Ovary (tissue), 3 donors: ENCODE results near the gene SDR42E2.

Experiments used
- EP300 ChIP-seq: sonication (generic); formaldehyde crosslinking; IDR thresholded peaks from one replicate; pipeline ENCODE4 v1.6.1; 2017; ENCODE audit warnings: antibody characterized with exemption
- POLR2A ChIP-seq: fragments of 450-650 bp; IDR thresholded peaks from one replicate; pipeline ENCODE4 v1.6.1; 2017; ENCODE audit warnings: antibody characterized with exemption, mild to moderate bottlenecking, moderate library complexity
- TF ChIP-seq, protein P1 (sequence below), 3 donors: fragments of 450-650 bp in 2 of 3; fragments of 200-600 bp in 1 of 3; IDR thresholded peaks; one replicate each; pipeline versions ENCODE4 v1.5.1 to v1.8.0; 2016 to 2022; ENCODE audit warnings: antibody characterized with exemption in 3 of 3, mild to moderate bottlenecking in 1 of 3
- donor health status: DM: no; HTN: no; CAD: no.

DNA sequence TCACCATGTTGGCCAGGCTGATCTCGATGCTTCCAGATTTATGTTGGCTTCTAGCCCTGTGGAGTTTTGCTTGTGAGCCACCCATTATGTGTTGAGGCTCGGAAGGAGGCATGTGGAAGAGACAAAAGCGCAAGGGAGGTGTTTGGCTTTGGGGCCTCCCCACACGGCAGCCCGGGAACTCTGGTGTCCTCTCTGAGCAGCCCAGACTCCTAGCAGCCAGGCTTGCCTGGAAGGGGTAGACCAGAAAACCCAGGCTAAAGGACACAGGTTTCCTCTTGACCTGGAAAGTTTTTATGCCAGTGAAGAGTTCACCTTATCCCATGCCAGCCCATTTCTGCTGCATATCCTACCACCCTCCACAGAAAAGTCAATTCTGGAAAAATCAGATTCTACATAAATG lies 21.0 kb downstream of the SDR42E2 start:
- TF ChIP-seq POLR2A (no peak), EP300 (no peak)
- TF ChIP-seq, protein P1, sequence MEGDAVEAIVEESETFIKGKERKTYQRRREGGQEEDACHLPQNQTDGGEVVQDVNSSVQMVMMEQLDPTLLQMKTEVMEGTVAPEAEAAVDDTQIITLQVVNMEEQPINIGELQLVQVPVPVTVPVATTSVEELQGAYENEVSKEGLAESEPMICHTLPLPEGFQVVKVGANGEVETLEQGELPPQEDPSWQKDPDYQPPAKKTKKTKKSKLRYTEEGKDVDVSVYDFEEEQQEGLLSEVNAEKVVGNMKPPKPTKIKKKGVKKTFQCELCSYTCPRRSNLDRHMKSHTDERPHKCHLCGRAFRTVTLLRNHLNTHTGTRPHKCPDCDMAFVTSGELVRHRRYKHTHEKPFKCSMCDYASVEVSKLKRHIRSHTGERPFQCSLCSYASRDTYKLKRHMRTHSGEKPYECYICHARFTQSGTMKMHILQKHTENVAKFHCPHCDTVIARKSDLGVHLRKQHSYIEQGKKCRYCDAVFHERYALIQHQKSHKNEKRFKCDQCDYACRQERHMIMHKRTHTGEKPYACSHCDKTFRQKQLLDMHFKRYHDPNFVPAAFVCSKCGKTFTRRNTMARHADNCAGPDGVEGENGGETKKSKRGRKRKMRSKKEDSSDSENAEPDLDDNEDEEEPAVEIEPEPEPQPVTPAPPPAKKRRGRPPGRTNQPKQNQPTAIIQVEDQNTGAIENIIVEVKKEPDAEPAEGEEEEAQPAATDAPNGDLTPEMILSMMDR (IDR thresholded peaks at IDR 0.05), result no peak
